ENCODE results near the gene NARS2. TPM values are rescaled to one million over a fixed set of nuclear protein-coding genes. Genes with fewer than 3 reads are reported as not detected.

Gene NARS2
- total RNA-seq = 19.4 and 19.5 TPM in 2 replicates

GRCh38 chr11:78574386-78575381, at the start of gene NARS2:
Gene NARS2 (minus strand): TSS chr11:78574864. CDS start chr11:78574488, 376 bp downstream.

GRCh38 chr11:78417175-78417887, 157.3 kb downstream of the NARS2 start, which contains the start of gene GAB2:
Gene GAB2 (minus strand): TSS chr11:78417820. CDS start chr11:78417720, 100 bp downstream.

Other genes starting within 250 kb of the NARS2 start
- 0.79 and 3.5 TPM in 2 replicates for gene GAB2, start 157.0 kb downstream of the NARS2 start, total RNA-seq